Measurements from ENCODE around the gene SDHD.
"Not testable (repeated sequence)": the region's sequence is repeated elsewhere in the genome, so short reads cannot be mapped to it uniquely, and the experiment has no call there.

Gene SDHD

GRCh38 chr11:112086422-112087191 is at the start of gene SDHD, which contains the start of gene TIMM8B:
Gene SDHD (plus strand): TSS chr11:112086873. CDS start chr11:112086908, 35 bp downstream.
Gene TIMM8B (minus strand): TSS chr11:112086756. CDS start chr11:112086723, 33 bp downstream.
- Mint-ChIP-seq H3K4me1 (peaks cover 33 to 56% of the 10 kb centered on the region in 2 donors), H3K27me3 (no peaks in the 10 kb centered on the region), H3K27ac (peak within 1 kb of the TSS; percentile 99), H3K36me3 (peaks cover 50 to 72% of the 10 kb centered on the region in 2 donors), H3K4me3 (peak within 1 kb of the TSS; percentile 93 to 100), H3K9me3 (no peaks in the 10 kb centered on the region)
- DNase-seq (peak; percentile 94), ATAC-seq (replicated peaks) (peak; percentile 95)

GRCh38 chr11:112037527-112037926 is 49.1 kb upstream of the SDHD start:
- H3K9me3 Mint-ChIP-seq: no peaks in the 10 kb centered on the region
- no peak overlapping the region for H3K27ac Mint-ChIP-seq
- peaks cover 36 to 45% of the 10 kb centered on the region in 2 donors for H3K36me3 Mint-ChIP-seq
- peaks cover 7 to 15% of the 10 kb centered on the region in 2 donors for H3K4me1 Mint-ChIP-seq
- DNase-seq: no peak
- H3K4me3 Mint-ChIP-seq: no peak overlapping the region
- H3K27me3 Mint-ChIP-seq: no peaks in the 10 kb centered on the region
- ATAC-seq (replicated peaks): no peak

GRCh38 chr11:112042161-112042960 is 44.3 kb upstream of the SDHD start:
- H3K36me3 Mint-ChIP-seq: peaks cover 33 to 40% of the 10 kb centered on the region in 2 donors
- no peaks in the 10 kb centered on the region for H3K27me3 Mint-ChIP-seq
- no peak for DNase-seq
- no peak overlapping the region for H3K4me3 Mint-ChIP-seq
- H3K27ac Mint-ChIP-seq: peak overlapping the region; percentile 31
- peaks cover 8 to 23% of the 10 kb centered on the region in 2 donors for H3K4me1 Mint-ChIP-seq
- no peak for ATAC-seq (replicated peaks)
- peaks cover 0 to 5% of the 10 kb centered on the region in 2 donors for H3K9me3 Mint-ChIP-seq

- no peak for DNase-seq
- H3K9me3 Mint-ChIP-seq: peaks cover 0 to 6% of the 10 kb centered on the region in 2 donors
- H3K27me3 Mint-ChIP-seq: no peaks in the 10 kb centered on the region
- peaks cover 35 to 42% of the 10 kb centered on the region in 2 donors for H3K36me3 Mint-ChIP-seq
- H3K4me1 Mint-ChIP-seq: peaks cover 9 to 28% of the 10 kb centered on the region in 2 donors
- H3K4me3 Mint-ChIP-seq: no peak overlapping the region
- no peak overlapping the region for H3K27ac Mint-ChIP-seq
- ATAC-seq (replicated peaks): no peak
These were observed 43.7 kb upstream of the SDHD start for GRCh38 chr11:112042961-112043304.

- no peak overlapping the region for H3K4me3 Mint-ChIP-seq
- peaks cover 41 to 50% of the 10 kb centered on the region in 2 donors for H3K36me3 Mint-ChIP-seq
- no peaks in the 10 kb centered on the region for H3K27me3 Mint-ChIP-seq
- ATAC-seq (replicated peaks) (no peak), DNase-seq (no peak)
- H3K4me1 Mint-ChIP-seq: peaks cover 19 to 49% of the 10 kb centered on the region in 2 donors
- no peak overlapping the region for H3K27ac Mint-ChIP-seq
- H3K9me3 Mint-ChIP-seq: peaks cover 0 to 6% of the 10 kb centered on the region in 2 donors
These were observed 41.7 kb upstream of the SDHD start for GRCh38 chr11:112044961-112045360.

- Mint-ChIP-seq H3K4me1 (peaks cover 27 to 59% of the 10 kb centered on the region in 2 donors), H3K36me3 (peaks cover 40 to 51% of the 10 kb centered on the region in 2 donors)
- not testable (repeated sequence) for H3K9me3 Mint-ChIP-seq; ATAC-seq (replicated peaks); H3K4me3 Mint-ChIP-seq; H3K27me3 Mint-ChIP-seq; DNase-seq; H3K27ac Mint-ChIP-seq
These were observed 40.0 kb upstream of the SDHD start for GRCh38 chr11:112046647-112047046.

- ATAC-seq (replicated peaks): peak; percentile 43 to 57
- H3K9me3 Mint-ChIP-seq, H3K27me3 Mint-ChIP-seq, H3K4me3 Mint-ChIP-seq, DNase-seq: not testable (repeated sequence)
- Mint-ChIP-seq H3K36me3 (peaks cover 41 to 59% of the 10 kb centered on the region in 2 donors), H3K4me1 (peaks cover 26 to 55% of the 10 kb centered on the region in 2 donors), H3K27ac (peak overlapping the region; percentile 83)
These were observed 38.4 kb upstream of the SDHD start for GRCh38 chr11:112048256-112048655.

GRCh38 chr11:112049777-112050176 is 36.9 kb upstream of the SDHD start:
- ATAC-seq (replicated peaks) (no peak), DNase-seq (no peak)
- no peaks in the 10 kb centered on the region for H3K27me3 Mint-ChIP-seq
- peaks cover 26 to 55% of the 10 kb centered on the region in 2 donors for H3K4me1 Mint-ChIP-seq
- H3K4me3 Mint-ChIP-seq: no peak overlapping the region
- no peak overlapping the region for H3K27ac Mint-ChIP-seq
- H3K9me3 Mint-ChIP-seq: peaks cover 0 to 6% of the 10 kb centered on the region in 2 donors
- H3K36me3 Mint-ChIP-seq: peaks cover 44 to 66% of the 10 kb centered on the region in 2 donors

GRCh38 chr11:112050721-112051120 is 36.0 kb upstream of the SDHD start:
- peaks cover 0 to 6% of the 10 kb centered on the region in 2 donors for H3K9me3 Mint-ChIP-seq
- ATAC-seq (replicated peaks): peak; percentile 81 to 87
- H3K36me3 Mint-ChIP-seq: peaks cover 45 to 72% of the 10 kb centered on the region in 2 donors
- peak overlapping the region; percentile 72 for H3K27ac Mint-ChIP-seq
- DNase-seq: no peak
- H3K27me3 Mint-ChIP-seq: no peaks in the 10 kb centered on the region
- peak overlapping the region in 1 of 2 donors; percentile 11 for H3K4me3 Mint-ChIP-seq
- peaks cover 26 to 55% of the 10 kb centered on the region in 2 donors for H3K4me1 Mint-ChIP-seq

GRCh38 chr11:112051768-112052167 is 34.9 kb upstream of the SDHD start:
- Mint-ChIP-seq H3K9me3 (peaks cover 0 to 3% of the 10 kb centered on the region in 2 donors), H3K4me1 (peaks cover 26 to 55% of the 10 kb centered on the region in 2 donors), H3K4me3 (no peak overlapping the region), H3K27ac (peak overlapping the region; percentile 69), H3K36me3 (peaks cover 43 to 71% of the 10 kb centered on the region in 2 donors), H3K27me3 (no peaks in the 10 kb centered on the region)
- DNase-seq (no peak), ATAC-seq (replicated peaks) (no peak)

GRCh38 chr11:112057170-112057569 is 29.5 kb upstream of the SDHD start:
- Mint-ChIP-seq H3K4me3 (no peak overlapping the region), H3K9me3 (no peaks in the 10 kb centered on the region), H3K36me3 (peaks cover 32 to 57% of the 10 kb centered on the region in 2 donors), H3K4me1 (peaks cover under 1 to 4% of the 10 kb centered on the region in 2 donors), H3K27ac (peak overlapping the region; percentile 17), H3K27me3 (no peaks in the 10 kb centered on the region)
- ATAC-seq (replicated peaks) (no peak), DNase-seq (no peak)

GRCh38 chr11:112058103-112058502 is 28.6 kb upstream of the SDHD start:
- Mint-ChIP-seq H3K4me3 (no peak overlapping the region), H3K27me3 (no peaks in the 10 kb centered on the region), H3K36me3 (peaks cover 32 to 53% of the 10 kb centered on the region in 2 donors), H3K4me1 (no peaks in the 10 kb centered on the region), H3K9me3 (no peaks in the 10 kb centered on the region), H3K27ac (no peak overlapping the region)
- no peak for DNase-seq
- ATAC-seq (replicated peaks): no peak

- Mint-ChIP-seq H3K27ac (no peak overlapping the region), H3K36me3 (peaks cover 23 to 35% of the 10 kb centered on the region in 2 donors), H3K27me3 (peaks cover 0 to under 1% of the 10 kb centered on the region in 2 donors), H3K9me3 (no peaks in the 10 kb centered on the region), H3K4me1 (no peaks in the 10 kb centered on the region), H3K4me3 (no peak overlapping the region)
- no peak for DNase-seq
- no peak for ATAC-seq (replicated peaks)
These were observed 23.8 kb upstream of the SDHD start for GRCh38 chr11:112062923-112063322.

All from stimulated activated naive B cell treated with anti-CD40 and anti-IgM and Interleukin-4, amounts not matched to agents 10 μg/mL and 1 μg/mL and 100 μg/mL, for 72 hours (primary cell).